GM18502 (cell line): ENCODE results near the gene ZNF366.

ENCODE experiments used
- ATAC-seq: cut with Tn5 transposase; IDR thresholded peaks from one replicate; pipeline ENCODE4 v1.9.1; 2021; ENCODE audit warnings: mild to moderate bottlenecking; ENCODE audit not compliant: unreplicated experiment, poor library complexity

Gene ZNF366

GRCh38 chr5:72470826-72471225, 36.4 kb downstream of the ZNF366 start:
- ATAC-seq = no peak

GRCh38 chr5:72468606-72469005, 38.6 kb downstream of the ZNF366 start:
- ATAC-seq = no peak

- ATAC-seq = no peak
Measured at GRCh38 chr5:72468024-72468423, 39.2 kb downstream of the ZNF366 start.

- ATAC-seq = no peak
Measured at GRCh38 chr5:72467461-72467860, 39.7 kb downstream of the ZNF366 start.

GRCh38 chr5:72465601-72466563, 41.3 kb downstream of the ZNF366 start:
- peak; percentile 82 for ATAC-seq

- ATAC-seq = peak; percentile 33
Measured at GRCh38 chr5:72465066-72465465, 42.1 kb downstream of the ZNF366 start.

GRCh38 chr5:72464071-72464470, 43.1 kb downstream of the ZNF366 start:
- no peak for ATAC-seq

- no peak for ATAC-seq
Measured at GRCh38 chr5:72463449-72464052, 43.7 kb downstream of the ZNF366 start.

- no peak for ATAC-seq
Measured at GRCh38 chr5:72460413-72460812, 46.8 kb downstream of the ZNF366 start.

GRCh38 chr5:72459913-72460312, 47.3 kb downstream of the ZNF366 start:
- ATAC-seq = no peak

GRCh38 chr5:72459089-72459661, 48.0 kb downstream of the ZNF366 start:
- ATAC-seq = no peak

GRCh38 chr5:72458407-72458806, 48.8 kb downstream of the ZNF366 start:
- ATAC-seq = no peak

GRCh38 chr5:72457491-72457890, 49.7 kb downstream of the ZNF366 start:
- no peak for ATAC-seq

GRCh38 chr5:72456391-72457074, 50.7 kb downstream of the ZNF366 start:
- ATAC-seq = no peak

GRCh38 chr5:72455476-72455875, 51.7 kb downstream of the ZNF366 start:
- no peak for ATAC-seq

- ATAC-seq = no peak
Measured at GRCh38 chr5:72454996-72455395, 52.2 kb downstream of the ZNF366 start.

- no peak for ATAC-seq
Measured at GRCh38 chr5:72453246-72453775, 53.9 kb downstream of the ZNF366 start.

- ATAC-seq = peak; percentile 13
Measured at GRCh38 chr5:72452515-72453245, 54.5 kb downstream of the ZNF366 start.

- ATAC-seq = peak; percentile 91
Measured at GRCh38 chr5:72451741-72452505, 55.3 kb downstream of the ZNF366 start.
